ENCODE results near the gene TP63. TPM values are rescaled to one million over a fixed set of nuclear protein-coding genes. Genes with fewer than 3 reads are reported as not detected.
A peak's percentile ranks its signal among the peaks of the same experiment; 100 is the strongest.

Gene TP63
- total RNA-seq, 1 donor from 2014 or later = 0.05 TPM

DNA sequence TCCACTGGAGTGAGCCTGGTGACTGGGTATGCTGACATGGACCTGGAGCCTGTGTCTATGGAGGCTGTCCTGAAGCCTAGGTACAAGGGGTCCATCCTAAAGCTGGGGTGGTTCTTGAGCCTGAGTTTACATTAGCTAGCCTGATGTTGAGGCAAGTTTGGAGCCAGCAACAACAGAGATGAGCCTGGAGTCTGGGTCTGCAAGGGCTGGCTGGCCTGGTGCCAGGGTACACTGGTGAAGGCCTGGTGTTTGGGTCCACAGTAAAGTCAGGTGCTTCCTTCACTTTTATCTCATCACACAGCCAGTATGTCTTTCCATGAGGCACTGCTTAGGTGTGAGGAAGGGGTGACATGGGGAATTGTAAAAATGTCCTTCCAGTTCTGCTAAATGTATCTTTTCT lies 49.5 kb downstream of the TP63 start:
- DNase-seq (ENCODE audit: low spot score) (no peak), ATAC-seq (no peak)

GRCh38 chr3:189683546-189684255 lies 52.5 kb downstream of the TP63 start:
- DNase-seq (ENCODE audit: low spot score) (no peak), ATAC-seq (no peak)

DNA sequence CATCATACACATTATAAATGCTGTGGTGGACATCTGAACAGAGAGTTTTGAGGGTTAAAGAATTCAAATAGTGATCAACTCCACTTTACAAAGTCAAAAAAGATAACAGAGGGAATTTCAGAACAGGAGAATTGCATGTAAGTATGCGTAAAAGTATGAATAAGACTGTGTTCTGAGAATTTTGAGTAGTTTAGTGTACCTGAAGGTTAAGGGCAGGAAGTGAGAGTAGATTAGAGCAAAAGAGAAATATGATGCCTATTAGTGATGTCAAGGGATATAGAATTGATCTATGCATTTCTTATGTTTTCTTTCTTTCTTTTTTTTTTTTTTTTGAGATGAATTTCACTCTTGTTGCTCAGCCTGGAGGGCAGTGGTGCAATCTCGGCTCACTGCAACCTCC lies 53.1 kb downstream of the TP63 start:
- DNase-seq (ENCODE audit: low spot score) (no peak), ATAC-seq (no peak)

- no peak for DNase-seq (ENCODE audit: low spot score)
- ATAC-seq = no peak
Observed at GRCh38 chr3:189685291-189685690, 54.1 kb downstream of the TP63 start.

DNA sequence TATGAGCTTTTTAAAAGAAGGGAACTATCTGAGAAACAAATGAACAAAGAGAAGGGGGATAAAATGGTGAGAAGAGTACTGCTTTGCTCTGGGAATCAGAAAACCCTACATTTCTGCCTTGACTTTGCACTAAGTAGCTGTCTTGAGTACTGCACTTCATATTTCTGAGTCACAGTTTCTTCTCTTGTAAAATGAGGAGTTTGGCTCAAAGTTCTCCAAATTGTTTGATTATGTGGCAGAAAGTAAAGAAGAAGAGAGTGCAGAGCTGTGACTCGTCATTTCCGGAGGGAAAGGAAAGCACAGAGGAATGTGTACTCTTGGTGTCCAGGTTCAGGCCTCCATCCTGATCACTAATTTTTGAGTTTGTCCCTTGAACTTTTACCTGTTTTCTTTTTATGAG lies 54.7 kb downstream of the TP63 start:
- no peak for DNase-seq (ENCODE audit: low spot score)
- ATAC-seq = no peak

GRCh38 chr3:189687475-189687874 lies 56.3 kb downstream of the TP63 start:
- DNase-seq (ENCODE audit: low spot score) = no peak

DNA sequence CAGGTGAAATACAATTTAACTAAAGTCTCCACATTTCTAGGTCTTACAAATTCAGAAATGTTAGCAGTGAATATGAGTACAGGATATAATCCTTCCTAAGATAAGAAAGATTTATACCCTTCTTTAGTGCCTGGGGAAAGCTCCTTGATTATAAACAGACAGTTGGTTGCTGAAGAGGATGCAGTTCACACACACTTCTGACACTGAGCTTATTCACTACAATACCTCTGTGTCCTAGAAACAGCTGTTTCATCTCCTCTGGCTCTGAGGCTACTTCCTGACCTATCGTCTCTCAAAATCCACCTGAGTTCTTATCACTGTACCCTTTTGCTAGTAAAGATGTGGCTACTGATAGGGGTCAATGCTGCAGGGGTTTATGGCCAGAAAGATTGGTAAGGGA lies 57.1 kb downstream of the TP63 start:
- no peak for ATAC-seq
- no peak for DNase-seq (ENCODE audit: low spot score)

More at GRCh38 chr3:189687475-189687874, 56.3 kb downstream of the TP63 start:
- ATAC-seq = no peak

DNA sequence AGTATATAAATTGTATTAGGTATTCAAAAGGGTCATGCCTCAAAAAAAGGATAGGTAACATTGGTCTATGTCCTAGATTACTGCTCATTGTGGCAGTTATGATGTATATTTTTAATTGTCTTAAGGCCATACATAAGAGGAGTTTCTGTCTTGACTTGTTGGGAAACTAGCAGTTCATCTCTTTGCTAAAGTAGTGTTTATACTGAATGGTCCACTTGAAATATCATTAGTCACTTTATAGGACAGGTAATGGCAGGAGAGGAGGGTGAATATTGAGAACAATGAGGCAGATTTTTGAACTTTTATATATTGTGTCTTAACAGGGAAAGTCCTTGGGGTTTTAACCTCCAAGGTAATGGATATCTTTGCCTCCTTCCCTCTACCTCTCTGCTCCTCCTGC lies 58.4 kb downstream of the TP63 start:
- ATAC-seq = no peak

GRCh38 chr3:189690237-189690636 lies 59.0 kb downstream of the TP63 start:
- ATAC-seq = no peak
- no peak for DNase-seq (ENCODE audit: low spot score)

More for the DNA sequence above, 58.4 kb downstream of the TP63 start:
- DNase-seq (ENCODE audit: low spot score) = no peak

DNA sequence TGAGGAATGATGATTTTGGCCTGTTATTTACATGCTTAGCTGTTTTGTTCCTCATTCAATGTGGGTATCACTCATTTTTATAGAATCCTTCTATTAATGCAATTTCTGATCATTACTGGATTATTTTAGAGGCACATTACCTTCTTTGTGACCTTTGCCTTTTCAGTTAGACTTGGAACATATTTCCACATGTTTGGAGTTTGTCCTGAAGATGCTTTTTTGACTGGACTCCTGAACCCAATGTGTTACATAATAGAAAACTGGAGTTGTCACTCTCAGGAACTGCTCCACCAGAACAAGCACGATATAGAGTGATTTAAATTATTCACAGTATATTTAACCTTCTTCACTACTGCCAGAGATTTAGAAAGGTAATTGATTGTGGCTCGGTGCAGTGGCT lies 59.5 kb downstream of the TP63 start:
- no peak for DNase-seq (ENCODE audit: low spot score)
- ATAC-seq = peak; percentile 90

DNA sequence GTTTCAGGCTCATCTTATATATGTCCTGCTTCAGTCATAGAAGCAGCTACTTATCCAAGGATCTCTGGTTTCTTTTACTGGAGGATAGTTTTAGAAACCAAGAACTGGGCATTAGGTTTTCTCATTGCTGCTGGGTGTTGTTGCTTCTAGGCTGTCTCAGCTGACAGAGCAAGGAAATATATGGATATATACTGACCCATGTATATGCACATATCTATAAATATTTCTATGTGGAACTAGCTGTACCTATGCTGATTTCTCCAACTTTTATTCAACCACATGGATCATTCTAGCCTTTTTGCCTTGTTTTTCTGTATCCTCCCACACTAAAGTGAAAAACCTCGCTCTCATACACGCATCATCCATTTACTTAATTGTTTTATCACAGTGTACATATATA lies 64.2 kb downstream of the TP63 start:
- DNase-seq (ENCODE audit: low spot score) = no peak
- no peak for ATAC-seq

GRCh38 chr3:189698811-189699210 lies 67.6 kb downstream of the TP63 start:
- no peak for DNase-seq (ENCODE audit: low spot score)

DNA sequence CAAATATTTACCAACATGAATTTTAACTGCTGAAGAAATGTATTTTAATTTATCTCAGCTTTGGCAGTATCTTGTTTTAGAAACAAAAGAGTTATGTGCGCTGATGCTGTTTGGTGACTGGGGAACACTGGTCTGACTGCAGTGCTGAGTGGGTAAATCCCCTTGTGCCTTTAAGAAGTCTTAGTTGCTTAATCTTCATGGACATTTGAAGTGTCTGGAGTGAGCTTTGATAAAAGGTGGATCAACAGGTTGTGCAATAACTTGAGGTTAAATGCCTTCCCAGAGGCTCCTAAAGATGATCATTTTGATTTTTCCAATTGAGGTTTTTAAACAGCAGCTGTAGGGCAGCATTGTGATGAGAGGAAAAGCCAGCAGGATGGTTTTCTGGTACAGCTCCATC lies 68.7 kb downstream of the TP63 start:
- DNase-seq (ENCODE audit: low spot score) (no peak), ATAC-seq (no peak)

More at GRCh38 chr3:189698811-189699210, 67.6 kb downstream of the TP63 start:
- no peak for ATAC-seq

DNA sequence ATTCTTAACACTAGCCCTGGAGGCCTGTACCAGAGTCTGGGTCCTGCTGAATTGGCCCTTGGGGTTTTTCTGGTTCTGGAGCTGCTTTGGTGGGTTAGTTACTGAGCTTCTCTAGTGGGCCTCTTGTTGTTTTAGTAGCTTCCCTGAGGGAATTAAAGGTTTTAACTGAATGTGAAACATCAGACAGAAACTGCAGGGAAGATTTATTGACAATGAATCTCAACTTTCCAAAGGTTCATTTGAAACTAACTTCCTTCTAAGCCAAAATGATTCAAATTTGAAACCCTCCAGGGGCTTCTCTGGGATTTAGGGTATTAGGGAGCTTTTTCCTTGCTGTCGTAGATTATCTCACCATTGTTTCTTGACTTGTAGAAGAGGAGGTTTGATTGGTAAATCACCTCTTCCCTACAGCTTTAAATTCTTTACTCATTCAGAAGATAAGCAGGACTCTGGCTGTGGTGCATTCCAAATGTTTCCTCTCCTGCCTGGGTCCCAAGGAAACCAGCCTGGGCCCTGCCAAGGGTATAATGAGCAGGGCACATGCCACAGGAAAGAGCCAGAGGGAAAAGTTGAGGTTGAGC lies 71.0 kb downstream of the TP63 start:
- ATAC-seq (no peak), DNase-seq (ENCODE audit: low spot score) (no peak)

GRCh38 chr3:189703865-189704264 lies 72.7 kb downstream of the TP63 start:
- ATAC-seq = no peak

DNA sequence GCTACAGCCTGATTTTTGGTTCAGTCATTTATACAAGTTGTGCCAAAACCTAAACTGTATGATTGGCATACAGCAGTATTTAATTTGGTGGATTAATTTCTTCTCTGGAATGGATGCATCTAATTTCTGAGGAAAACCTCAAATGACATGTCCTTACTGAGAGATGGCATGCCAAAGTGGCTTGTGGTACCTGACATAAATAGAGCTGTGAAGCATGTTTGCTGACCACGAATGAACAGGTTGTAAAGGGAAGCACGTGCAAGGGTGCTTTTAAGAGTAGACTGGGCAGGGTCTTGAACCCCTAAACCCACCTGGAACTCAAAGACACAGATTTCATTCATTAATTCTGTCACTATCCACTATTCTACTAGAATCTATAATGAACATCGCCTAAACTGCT lies 77.2 kb downstream of the TP63 start:
- DNase-seq (ENCODE audit: low spot score) = no peak
- no peak for ATAC-seq

More at GRCh38 chr3:189703865-189704264, 72.7 kb downstream of the TP63 start:
- no peak for DNase-seq (ENCODE audit: low spot score)

DNA sequence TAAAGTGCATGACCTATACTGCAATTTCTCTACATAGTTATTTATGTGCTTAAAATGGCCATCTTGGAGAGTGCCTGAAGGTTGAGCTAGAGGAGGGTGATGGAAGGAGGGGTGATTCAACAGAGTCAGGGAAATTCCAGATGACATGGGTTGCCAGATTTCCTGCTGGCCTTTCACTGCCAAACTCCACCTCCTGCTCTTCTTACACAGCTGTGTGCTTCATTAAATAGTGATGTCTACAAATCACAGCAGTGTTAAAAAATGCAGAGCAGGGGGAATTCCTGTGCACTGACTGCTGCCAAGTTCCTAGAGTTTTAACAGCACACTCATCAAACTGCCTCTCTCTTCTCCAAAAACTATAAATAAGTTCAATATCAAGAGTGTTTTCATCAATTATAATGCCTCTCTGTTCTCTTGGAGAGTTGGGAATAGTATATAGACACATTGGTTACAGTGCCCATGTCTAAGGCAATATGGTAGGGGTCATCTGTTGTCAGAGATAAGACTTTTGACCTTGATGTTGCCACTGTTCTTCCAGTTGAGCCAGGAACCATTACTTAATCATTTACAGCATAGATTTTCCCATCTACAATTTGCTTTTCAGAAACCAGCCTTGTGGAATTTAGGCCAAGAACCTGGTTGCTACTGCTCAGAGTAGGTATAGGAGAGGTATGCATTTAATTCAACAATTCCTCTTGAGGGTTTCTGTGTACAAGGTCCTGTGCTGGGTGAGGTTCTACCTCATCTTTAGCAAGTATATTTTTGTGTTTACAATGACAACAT lies 79.6 kb downstream of the TP63 start:
- DNase-seq (ENCODE audit: low spot score) (peak; percentile 47), ATAC-seq (peak; percentile 66)

GRCh38 chr3:189712906-189713483 lies 81.8 kb downstream of the TP63 start:
- no peak for DNase-seq (ENCODE audit: low spot score)
- peak; percentile 93 for ATAC-seq

DNA sequence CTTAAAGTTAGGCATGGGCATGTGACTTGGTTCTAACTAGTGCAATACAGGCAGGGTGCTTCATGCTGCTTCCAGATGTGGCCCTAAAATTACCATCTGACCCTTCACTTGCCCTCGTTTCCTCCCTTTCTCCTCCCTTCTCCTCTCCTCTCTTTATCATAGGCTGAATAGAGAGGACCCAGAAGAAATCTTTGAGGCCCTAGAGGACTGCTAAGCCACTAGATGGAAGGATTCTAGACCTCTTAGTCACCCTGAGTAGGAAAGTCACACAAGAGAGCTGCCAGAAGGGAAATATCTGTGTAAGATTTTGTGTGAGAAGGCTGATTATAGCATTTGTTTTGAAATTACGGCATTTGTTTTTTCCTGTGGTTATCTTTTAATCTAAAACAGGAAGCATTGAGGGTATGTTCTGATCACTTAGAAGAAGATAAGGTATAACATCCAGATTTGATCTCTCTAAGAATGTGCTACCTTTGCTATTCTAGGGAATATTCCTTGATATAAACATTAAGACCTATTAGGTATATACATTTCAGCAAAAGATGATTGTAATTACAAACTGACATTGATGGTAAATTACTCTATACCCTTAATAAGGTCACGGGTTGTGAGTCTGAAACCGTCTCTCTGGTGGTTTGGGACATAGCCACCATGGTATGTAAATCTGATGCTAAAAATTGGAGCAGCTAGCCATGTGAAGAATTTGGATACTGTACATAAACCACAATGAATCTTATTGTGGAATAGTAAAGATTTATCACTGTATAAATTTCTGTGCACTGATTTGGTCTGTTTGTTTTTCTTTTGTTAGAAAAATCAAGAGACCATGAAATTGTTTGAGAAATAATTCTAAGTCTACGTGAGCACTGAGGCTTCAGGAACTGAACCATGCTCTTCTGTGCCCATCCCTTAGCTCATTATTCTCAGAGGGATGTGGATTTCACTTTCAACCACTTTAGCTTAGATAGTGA lies 84.1 kb downstream of the TP63 start:
- DNase-seq (ENCODE audit: low spot score) (no peak), ATAC-seq (no peak)

- DNase-seq (ENCODE audit: low spot score) (no peak), ATAC-seq (no peak)
Observed at GRCh38 chr3:189718215-189718614, 87.0 kb downstream of the TP63 start.
